NAMALWA (cell line): ENCODE results near the gene LARGE1.

ENCODE experiments used
- DNase-seq: peaks from one replicate; pipeline ENCODE4 v3.0.0-alpha.2; 2015; ENCODE audit warnings: low spot score

Gene LARGE1

DNA sequence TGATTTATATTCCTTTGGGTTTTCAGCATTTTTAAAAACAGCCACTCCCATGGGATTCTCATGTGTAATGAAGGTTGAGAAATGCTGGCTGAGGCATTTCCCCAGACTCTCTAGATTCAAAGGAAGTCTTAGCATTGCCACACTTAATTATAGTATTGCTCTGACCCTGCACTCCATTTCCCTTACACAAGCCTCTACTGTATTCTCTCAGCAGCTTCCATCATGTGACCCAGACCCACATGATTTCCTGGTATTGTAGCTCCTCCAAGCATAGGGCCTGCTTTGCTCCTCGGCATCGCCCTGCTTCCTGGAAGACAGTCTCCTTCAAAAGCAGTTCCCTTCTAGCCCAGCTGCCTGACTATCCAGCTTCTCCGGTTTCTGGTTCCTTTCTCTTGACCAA, 261.5 kb downstream of the LARGE1 start:
- DNase-seq: no peak

DNA sequence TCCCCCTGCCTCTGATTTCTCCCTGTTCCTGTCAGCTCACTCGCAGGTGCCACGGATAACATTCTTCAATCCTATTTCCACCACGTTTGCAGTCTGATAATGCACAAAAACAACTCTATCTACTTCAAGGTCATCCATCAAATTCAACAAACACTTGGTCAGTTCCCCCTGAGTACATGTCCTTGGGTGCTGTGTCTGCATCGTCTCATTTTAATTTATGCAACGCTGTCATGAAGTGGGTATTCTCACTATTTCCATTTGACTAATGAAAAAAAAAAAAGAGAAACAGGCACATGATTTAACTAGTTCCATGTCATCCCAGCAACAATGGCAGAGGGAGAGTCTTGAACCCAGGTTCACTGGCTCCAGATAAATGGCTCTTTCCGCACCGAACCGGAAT, 262.6 kb downstream of the LARGE1 start:
- no peak for DNase-seq

DNA sequence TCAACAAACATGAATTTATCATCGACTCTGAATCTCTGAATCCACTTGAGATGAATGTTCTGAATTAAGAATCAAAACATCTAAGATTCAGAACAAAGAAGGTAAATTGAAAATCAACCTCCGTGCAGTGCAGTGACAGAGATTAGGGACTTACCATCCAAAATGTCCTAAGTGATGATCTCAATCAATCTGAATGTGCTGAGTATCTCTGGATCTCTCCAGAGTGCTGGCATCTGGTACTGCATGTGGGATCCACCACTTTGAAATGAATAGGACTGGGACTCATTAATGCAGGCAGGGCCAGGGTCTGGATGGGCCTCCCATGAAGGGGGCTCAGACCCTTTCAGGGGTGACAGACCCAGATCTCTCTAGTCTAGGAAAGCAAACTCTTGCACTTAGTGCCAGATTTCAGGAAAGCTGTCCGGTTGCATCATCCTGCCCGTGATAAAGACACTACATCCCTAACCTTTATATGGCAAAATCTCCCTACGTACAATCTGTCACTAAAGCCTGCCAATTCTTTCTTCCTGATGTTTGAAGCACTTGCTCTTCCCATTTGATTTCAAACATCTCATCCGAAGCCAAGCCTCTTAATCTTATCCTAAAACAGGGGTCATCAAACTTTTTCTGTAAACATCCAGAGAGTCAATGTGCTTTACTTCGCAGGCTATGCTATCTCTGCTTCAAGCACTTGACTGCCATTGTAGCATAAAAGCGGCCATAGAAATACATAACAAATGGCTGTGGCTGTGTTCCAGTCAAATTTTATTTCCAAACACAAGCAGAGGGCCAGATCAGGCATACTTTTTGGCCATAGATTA, 263.3 kb downstream of the LARGE1 start:
- no peak for DNase-seq

DNA sequence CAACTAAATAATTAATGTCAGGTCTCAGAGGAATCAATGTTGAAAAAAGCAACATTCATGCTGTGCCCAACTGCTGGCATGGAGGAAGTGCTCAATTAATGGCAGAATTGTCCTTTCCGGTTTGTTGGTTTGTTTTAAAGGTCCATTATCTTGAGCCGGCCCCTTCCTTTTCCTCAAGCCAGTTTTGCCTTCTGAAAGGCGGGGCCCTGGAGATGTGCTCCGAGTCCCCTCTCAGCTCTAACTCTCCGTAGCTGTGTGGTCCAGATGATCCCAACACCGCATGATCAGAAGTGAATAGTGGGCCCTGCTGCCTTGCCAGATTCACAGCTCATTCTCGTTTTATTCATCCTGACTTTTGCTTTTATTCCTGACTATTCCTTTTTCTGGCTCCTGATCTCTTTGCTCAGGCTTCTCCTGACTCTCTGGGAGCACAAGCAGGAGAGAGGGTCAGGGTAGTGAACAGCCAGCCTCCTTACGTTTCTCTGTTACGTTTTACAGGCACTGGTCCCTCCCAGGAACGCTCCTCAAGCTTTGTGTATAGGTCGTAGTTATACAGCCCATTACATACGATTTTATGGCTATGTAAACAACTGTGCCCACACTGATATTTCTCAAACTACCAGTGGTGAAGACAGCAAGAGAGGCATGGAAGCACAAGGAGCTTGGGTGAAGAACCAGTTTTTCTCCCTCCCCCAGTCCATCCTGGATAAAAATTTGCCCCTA, 265.9 kb downstream of the LARGE1 start:
- DNase-seq: no peak

DNA sequence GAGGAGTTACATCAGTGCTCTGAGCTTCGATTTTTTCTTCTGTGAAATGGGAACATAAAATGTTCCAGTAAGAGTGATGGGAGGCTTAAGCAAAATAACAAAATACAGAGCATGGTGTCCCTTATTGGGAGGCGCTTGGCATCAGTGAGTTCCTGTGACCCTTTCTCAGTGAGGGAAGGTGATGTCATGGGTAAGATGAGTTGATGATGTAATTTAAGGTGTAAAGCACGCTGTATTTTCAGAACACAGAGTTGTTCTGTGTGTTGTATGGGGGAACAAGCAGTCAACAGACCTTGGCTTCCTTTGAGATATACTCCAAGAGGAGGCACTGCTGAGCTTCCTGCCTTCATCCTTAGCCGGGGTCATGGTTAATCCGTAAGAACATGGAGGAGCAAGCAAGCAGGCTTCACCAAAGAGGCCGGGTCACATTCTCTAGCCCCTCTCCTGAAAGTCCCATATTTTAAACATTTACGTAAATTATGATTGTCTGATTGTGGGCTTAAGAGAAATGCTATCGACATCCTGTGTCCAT, 266.7 kb downstream of the LARGE1 start:
- no peak for DNase-seq

DNA sequence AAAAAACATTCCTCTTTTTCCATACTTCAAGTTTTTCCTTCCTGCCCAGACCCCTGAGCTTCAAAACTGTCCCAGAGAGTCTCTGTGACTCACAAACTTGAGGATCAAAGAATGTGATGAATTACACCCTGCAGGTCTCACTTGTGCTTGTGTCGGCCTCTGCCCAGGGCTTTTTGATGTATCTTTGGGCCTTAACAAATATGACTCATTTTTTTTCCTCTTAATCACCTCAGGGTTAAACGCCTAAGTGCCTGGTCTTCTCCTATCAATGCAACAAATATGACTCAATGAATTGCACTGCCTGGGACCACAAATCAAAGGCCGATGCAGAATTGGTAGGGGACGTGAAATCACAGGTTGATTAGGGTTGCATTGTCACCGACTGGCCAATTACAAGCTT, 267.7 kb downstream of the LARGE1 start:
- no peak for DNase-seq

DNA sequence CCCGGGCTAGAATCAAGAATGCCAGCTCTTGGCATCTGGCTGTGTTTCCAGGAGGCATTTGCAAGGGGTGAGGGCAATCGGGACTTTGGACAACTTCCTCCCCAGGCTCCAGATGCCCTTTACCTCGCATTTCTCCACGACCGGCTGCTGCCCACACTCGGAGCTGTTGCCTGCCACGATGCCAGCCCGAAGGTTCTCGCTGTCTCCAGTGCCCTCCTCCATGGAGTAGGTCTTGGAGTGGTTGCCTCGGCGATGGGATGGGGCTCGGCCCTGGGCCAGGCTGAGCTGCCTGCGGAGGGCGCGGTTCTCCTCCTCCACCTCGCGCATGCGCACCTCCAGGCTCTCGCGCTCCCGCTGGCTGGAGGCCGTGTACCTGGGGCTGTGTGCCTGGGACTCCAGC, 270.0 kb downstream of the LARGE1 start:
- DNase-seq: no peak

DNA sequence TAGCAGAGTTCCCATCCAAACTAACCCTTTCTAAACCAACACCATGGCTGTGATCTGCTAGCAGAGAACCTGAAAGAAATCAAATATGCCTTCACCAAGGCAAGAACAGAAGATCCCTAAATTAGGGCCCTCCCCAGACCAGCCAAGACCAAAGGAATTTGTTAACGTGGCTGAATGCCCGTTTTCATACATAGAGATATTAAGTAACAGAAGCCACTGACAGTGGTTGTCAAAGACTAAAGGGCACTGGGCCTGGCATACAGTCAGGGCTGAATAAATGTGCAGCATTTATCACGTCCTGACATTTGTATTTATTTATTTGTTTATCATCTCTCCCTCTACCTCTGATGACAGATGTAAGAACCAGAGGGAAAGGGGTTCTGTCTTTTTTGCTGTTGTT, 271.8 kb downstream of the LARGE1 start:
- DNase-seq: no peak

DNA sequence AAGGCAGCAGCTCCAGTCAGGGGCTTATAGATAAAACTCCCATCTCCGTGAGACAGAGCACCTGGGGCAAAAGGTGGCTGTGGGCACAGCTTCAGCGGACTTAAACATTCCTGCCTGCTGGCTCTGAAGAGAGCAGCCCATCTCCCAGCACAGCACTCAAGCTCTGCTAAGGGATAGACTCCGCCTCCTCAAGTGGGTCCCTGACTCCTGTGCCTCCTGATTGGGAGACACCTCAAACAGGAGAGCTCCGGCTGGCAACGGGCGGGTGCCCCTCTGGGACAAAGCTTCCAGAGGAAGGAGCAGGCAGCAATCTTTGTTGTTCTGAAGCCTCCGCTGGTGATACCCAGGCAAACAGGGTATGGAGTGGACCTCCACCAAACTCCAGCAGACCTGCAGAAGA, 279.4 kb downstream of the LARGE1 start:
- no peak for DNase-seq

DNA sequence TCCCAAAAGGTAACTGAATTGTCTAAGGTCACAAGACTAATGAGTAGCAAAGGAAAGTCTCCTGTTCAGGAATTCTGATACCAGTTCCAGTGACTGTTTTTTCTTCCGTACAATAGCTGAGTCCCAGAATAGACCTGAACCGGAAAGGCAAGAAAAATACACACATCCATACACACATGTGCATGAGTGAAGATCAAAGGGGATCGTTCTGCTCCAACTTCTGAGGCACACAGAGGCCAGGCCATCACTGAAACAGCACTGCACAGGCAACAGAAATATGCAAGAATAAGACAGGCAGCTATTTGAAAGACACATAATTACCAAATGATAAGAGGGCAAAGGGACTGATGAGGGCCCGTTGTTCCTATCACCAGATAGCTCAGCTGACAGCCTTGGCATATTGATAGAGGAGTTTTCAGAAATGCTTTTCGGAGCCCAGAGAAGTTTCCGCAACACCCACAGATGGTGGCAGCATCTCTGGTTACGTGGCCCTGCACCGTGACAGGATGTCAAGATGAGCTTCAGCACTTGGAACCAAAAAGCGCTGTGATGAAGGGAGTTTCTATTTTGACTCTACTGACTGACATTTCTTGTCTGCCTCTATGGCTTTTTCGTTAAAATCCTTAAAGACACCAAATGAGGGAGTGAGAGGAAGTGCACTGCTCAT, 280.6 kb downstream of the LARGE1 start:
- no peak for DNase-seq

DNA sequence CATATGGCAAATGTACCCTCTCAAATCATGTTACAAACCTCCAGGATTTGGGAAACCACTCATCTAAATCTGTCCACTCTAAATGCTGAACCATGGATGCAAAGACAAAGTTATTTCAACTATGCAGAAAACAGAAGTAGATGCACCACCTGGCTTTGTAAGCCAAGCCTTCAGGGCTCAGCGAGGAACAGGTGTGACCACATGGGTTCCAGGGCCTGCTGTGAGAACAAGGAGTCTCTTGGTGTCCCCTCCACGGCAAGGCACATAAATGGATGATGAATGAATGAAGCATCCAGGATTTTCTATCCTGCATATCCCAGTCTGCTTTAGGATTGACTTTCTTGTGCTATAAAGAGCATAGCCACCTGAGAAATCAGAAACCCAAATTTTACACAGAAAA, 284.5 kb downstream of the LARGE1 start:
- DNase-seq: no peak

DNA sequence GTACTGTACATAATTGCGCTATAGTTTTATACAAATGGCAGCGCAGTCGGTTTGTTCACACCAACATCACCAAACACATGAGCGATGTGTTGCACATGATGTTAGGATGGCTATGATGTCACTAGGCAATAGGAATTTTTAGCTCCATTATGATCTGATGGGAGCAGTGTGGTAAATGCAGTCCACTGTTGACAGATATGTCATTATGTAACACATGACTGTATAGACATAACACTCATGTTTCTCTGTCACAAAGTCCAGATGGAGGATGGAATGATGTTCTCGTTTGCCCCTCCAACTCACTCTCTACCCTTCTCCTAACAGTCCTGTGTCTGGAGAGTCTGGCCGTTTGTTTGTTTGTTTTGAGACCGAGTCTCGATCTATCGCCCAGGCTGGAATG, 288.5 kb downstream of the LARGE1 start:
- no peak for DNase-seq

DNA sequence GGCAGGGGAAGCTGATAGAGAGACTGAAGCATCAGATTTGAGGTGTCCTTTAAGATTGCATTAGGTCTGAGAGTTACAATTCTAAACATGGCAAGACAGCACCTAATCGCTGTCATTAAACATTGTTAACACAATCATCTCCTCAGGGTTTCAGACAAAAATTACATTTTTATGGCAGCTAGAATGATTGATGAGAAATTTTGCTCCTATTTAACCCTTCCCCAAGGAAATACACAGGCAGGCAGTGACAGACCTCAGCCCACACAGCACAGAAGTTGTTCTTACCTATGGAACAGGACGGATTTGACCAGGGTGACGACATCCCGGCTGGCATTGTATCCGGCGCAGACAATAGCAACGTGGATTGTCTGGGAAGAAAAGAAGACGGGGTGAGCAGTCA, 294.3 kb downstream of the LARGE1 start:
- DNase-seq: no peak

DNA sequence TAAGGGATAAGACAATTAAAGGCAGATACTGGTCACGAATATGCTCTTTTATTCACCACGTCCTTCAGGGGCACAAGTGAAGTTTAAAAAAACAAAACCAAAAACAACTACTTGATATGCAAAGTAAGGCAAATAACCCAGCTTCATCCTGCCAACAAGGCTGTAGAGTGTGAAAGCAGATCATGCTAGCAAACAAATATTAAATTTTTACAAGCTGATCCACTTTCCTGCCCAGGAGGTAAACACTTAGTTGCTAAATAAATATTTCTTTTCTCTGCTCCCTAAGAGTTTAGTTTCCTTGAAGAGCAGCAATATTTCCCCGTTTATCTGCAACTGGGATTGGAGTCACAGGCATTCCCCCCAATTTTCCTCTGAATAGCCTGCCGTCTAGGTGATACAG, 300.2 kb downstream of the LARGE1 start:
- no peak for DNase-seq

DNA sequence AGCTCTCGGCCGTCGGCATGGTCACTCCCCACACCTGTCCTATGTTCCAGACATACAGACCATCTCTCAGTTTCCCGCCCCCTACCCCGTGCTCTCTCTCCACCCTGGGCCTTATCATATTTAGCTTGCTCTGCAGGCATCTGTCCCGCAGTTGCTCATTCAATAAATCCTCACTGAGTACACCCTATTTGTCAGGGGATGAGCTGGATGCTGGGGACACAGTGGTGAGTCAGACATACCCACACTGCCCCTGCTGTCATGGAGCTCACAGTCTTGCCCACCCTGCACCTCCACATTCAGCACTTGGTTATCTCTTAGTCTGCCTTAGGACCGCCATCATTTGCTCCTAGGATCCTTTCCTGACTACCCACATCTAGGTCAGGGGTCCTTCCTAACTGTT, 313.8 kb downstream of the LARGE1 start:
- no peak for DNase-seq

DNA sequence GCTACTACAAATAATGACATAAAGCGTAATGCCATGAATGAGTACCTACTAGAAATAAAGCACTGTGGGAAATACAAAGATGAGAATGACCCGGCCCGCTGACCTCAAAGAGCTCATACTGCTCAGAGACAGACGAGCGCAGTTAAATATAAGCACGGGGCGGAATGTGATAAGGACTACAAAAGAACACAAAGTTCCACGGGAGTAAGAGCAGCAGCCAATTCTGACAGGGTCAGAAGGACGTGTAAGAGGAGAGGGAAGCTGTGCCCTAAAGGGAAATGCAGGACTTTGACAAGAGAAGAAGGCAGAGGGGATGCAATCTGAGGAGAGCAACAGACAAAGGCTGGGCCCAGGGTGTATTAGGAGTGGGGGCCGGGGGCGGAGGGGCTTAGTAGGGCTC, 314.6 kb downstream of the LARGE1 start:
- no peak for DNase-seq

DNA sequence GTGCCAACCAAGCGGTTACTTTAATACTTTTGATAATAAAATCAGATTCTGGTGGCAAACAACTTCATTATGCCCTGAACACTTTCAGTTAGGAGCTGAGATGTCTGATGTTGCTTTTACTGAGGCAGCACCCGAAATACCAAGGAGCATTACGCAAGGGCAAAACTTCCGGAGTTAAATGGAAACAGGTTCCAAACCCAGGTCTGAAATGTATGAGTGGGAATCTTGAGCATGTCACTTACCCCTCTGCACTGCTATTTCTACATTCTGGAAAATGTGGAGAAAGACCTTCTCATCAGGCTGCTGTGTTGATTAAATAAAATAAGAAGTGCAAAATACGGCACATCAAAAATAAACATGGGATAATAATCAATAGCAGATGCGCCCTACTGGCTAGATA, 315.1 kb downstream of the LARGE1 start:
- DNase-seq: no peak

DNA sequence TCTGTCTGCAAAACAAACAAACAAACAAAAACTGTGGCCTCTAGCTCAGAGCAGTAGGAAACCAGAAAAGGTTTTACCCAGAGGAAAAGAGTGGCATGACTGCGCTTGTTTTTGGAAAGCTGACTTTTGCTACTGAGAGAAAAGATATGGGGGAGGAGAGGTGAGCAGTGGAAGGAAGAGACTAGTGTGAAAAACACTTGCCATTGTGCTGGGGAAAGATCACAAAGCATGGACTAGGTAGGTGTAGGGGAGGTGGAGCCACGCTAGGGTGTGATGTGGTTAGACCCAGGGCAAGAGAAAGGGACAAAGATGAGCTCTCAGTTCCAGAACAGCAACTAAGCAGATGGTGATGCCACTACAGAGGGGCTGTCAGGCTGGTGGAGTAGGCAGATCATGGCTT, 319.2 kb downstream of the LARGE1 start:
- DNase-seq: no peak

DNA sequence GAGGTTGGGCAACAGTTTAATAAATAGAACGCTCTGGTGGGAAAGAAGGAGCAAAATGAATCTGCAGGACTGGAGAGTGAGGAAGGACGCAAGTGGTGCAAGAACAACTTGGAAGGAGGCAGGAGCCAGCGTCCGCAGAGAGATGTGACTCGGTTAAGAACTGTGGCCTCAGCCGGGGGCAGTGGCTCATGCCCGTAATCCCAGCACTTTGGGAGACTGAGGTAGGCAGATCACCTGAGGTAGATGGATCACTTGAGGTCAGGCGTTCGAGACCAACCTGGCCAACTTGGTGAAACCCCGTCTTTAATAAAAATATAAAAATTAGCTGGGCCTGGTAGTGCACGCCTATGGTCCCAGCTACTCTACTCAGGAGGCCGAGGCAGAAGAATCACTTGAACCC, 319.7 kb downstream of the LARGE1 start:
- no peak for DNase-seq

DNA sequence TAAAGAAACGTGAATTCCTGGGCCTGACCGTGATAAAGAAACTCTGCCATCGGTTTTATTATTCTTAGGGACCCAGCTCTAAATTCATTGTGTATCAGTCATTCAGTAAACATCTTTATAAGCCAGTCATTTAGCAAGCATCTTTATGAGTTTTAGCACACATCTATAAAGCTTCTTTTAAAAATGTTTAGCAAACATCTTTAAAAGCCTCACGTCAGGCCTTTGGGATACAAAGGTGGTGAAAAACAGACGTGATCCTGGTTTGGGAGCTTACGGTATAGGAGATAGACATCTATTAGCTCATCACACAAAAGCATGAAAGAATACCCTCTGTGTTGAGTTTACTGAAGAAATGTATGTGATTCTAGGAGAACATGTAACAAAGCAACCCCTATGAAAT, 320.2 kb downstream of the LARGE1 start:
- DNase-seq: no peak

DNA sequence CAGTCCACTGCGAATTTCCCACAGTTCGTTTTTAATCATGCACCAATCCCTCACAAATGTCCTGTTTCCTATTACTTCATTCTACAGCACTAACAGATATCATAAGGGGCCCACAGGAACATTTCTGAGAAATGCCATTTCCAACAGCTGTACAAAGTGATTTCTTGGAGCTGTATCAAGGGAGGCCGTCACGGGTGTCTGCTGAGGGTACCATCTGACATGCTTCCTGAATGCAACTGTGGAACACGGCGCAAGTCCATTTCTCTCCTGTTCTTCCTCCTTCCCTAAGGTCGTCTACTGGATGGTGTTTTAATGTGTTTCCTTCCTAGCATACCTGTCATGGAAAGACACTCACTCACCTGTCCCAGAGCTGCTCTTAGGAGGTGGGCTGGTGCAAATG, 320.7 kb downstream of the LARGE1 start:
- no peak for DNase-seq

DNA sequence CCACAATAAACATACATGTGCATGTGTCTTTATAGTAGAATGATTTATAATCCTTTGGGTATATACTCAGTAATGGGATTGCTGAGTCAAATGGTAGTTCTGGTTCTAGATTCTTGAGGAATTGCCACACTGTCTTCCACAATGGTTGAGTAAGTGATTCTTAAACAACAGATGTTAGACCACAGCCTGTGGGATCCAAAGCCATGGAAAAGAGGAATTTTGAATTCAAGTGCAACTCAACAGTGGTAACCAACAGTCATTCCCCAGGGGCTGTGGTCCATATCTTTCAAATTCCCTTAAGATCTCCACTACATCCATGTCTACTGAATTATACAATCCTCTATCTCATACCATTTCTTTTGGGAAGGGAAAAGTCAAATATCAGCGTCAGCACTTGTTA, 321.5 kb downstream of the LARGE1 start:
- no peak for DNase-seq
